Common myeloid progenitor, CD34-positive (primary cell): ENCODE data around the gene NTRK3.

Experiments
- CTCF ChIA-PET: fragments of 350-600 bp; sonication (Branson Sonifier 250); formaldehyde crosslinking; loops from one replicate; lab custom pipeline; 2021; ENCODE audit warnings: antibody characterized with exemption; lab: Charles Lee
- POLR2A ChIA-PET: fragments of 350-600 bp; sonication (Branson Sonifier 250); formaldehyde crosslinking; loops from one replicate; lab custom pipeline; 2021; ENCODE audit warnings: antibody characterized with exemption; lab: Charles Lee
- DNase-seq, 3 donors: peaks; one replicate each; pipeline versions ENCODE4 v3.0.0 to v3.0.0-alpha.2; 2013
- H3K27ac ChIP-seq, 2 experiments: 1 replicate in 1 of 2; 2 replicates in 1 of 2; pipeline ENCODE4 v1.7.0; 2013; ENCODE audit warnings: inconsistent platforms in 2 of 2, low read length in 2 of 2, mild to moderate bottlenecking in 2 of 2, low read depth in 1 of 2, moderate library complexity in 1 of 2; ENCODE audit not compliant: severe bottlenecking in 2 of 2, insufficient read depth in 1 of 2, poor library complexity in 1 of 2
- H3K27me3 ChIP-seq, 5 experiments: replicated peaks in 2 of 5; 1 replicate in 3 of 5; 2 replicates in 2 of 5; pipeline versions ENCODE4 v1.6.1 to v1.7.0; 2013; ENCODE audit warnings: low read length in 4 of 5, mild to moderate bottlenecking in 2 of 5, moderate library complexity in 2 of 5, inconsistent platforms in 1 of 5; ENCODE audit not compliant: insufficient read depth in 5 of 5, control insufficient read depth in 4 of 5
- H3K36me3 ChIP-seq, 4 experiments: 1 replicate in 2 of 4; 2 replicates in 2 of 4; pipeline versions ENCODE4 v1.6.1 to v1.7.0; 2013; ENCODE audit warnings: low read length in 3 of 4, control low read depth in 1 of 4, mild to moderate bottlenecking in 1 of 4; ENCODE audit not compliant: control insufficient read depth in 4 of 4, insufficient read depth in 4 of 4
- H3K4me1 ChIP-seq, 4 experiments: 1 replicate in 3 of 4; 2 replicates in 1 of 4; pipeline versions ENCODE4 v1.6.1 to v1.7.1; 2013; ENCODE audit warnings: low read length in 3 of 4, mild to moderate bottlenecking in 3 of 4, control low read depth in 1 of 4, inconsistent platforms in 1 of 4, moderate library complexity in 1 of 4; ENCODE audit not compliant: control insufficient read depth in 4 of 4, insufficient read depth in 4 of 4; ENCODE audit errors: control extremely low read depth in 1 of 4
- H3K4me3 ChIP-seq, 7 experiments: 1 replicate in 4 of 7; 2 replicates in 3 of 7; pipeline versions ENCODE4 v1.5.1 to v1.7.0; 2013; ENCODE audit warnings: mild to moderate bottlenecking in 7 of 7, low read length in 6 of 7, moderate library complexity in 6 of 7, inconsistent platforms in 2 of 7, low read depth in 2 of 7, control low read depth in 1 of 7; ENCODE audit not compliant: insufficient read depth in 4 of 7, control insufficient read depth in 1 of 7; ENCODE audit errors: extremely low read depth in 1 of 7
- H3K9me3 ChIP-seq, 5 experiments: 1 replicate in 4 of 5; 2 replicates in 1 of 5; pipeline versions ENCODE4 v1.6.1 to v1.7.1; 2013; ENCODE audit warnings: low read length in 4 of 5, mild to moderate bottlenecking in 2 of 5, inconsistent platforms in 1 of 5, low read depth in 1 of 5, moderate library complexity in 1 of 5; ENCODE audit not compliant: control insufficient read depth in 4 of 5, insufficient read depth in 2 of 5; ENCODE audit errors: control extremely low read depth in 1 of 5
- WGBS: methylation state at CpG from one replicate; pipeline ENCODE4 v1.1.5; 2013; ENCODE audit not compliant: insufficient coverage; 5-methylcytosine and 5-hydroxymethylcytosine counted together

Gene NTRK3

DNA sequence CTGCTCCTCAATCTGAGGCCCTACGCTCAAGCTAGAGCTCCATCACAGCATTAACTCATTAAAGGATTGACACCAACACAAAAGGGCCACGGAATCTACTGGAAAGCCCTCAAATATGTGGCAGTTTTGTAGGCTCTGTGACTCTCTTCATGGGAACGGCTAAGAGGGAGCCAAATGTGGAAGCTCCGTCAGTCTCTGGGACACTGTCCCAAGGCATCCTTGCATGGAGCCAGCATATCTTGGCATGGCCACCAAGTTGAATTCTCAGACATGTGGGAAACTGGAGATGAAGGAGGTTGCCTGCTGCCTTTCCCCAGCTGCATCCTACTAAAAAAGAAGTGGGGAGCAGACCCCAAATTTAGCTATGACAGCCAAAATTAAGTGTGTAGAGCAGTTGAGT, 296.9 kb downstream of the NTRK3 start:
- ChIA-PET POLR2A (no interaction called here), CTCF (no interaction called here)
- 97% methylated on average over 4 of the region's 4 CpGs for WGBS
- H3K36me3 ChIP-seq = no peaks in the 10 kb centered on the region
- H3K4me3 ChIP-seq = no peak overlapping the region
- H3K27me3 ChIP-seq = no peaks in the 10 kb centered on the region
- H3K4me1 ChIP-seq = peaks cover 0 to 20% (median 9%) of the 10 kb centered on the region in 4 experiments
- no peak overlapping the region for H3K27ac ChIP-seq
- no peak for DNase-seq
- H3K9me3 ChIP-seq = no peaks in the 10 kb centered on the region

GRCh38 chr15:87959080-87959479, 297.5 kb downstream of the NTRK3 start:
- CTCF ChIA-PET = no interaction called here
- POLR2A ChIA-PET = interaction anchor here (0.5 kb wide), 1 partner anchor 23 kb away, joined by 3 read pairs; no protein-coding TSS in a partner anchor
- DNase-seq = no peak
- over 99% methylated on average over 11 of the region's 11 CpGs for WGBS
- Histone ChIP-seq H3K9me3 (no peaks in the 10 kb centered on the region), H3K36me3 (no peaks in the 10 kb centered on the region), H3K4me3 (no peak overlapping the region), H3K4me1 (peaks cover 0 to 20% (median 9%) of the 10 kb centered on the region in 4 experiments), H3K27ac (no peak overlapping the region), H3K27me3 (no peaks in the 10 kb centered on the region)

- no peaks in the 10 kb centered on the region for H3K4me1 ChIP-seq
- no peak overlapping the region for H3K27ac ChIP-seq
- no peak for DNase-seq
- H3K27me3 ChIP-seq = no peaks in the 10 kb centered on the region
- POLR2A ChIA-PET = no interaction called here
- CTCF ChIA-PET = no interaction called here
- H3K9me3 ChIP-seq = no peaks in the 10 kb centered on the region
- no peak overlapping the region for H3K4me3 ChIP-seq
- WGBS = 94% methylated on average over 9 of the region's 10 CpGs
- no peaks in the 10 kb centered on the region for H3K36me3 ChIP-seq
Measured at GRCh38 chr15:87955284-87955909, 301.1 kb downstream of the NTRK3 start.

- POLR2A ChIA-PET = no interaction called here
- no peaks in the 10 kb centered on the region for H3K27me3 ChIP-seq
- CTCF ChIA-PET = interaction anchor here (1.4 kb wide), 1 partner anchor 11 kb away, joined by 3 read pairs; no protein-coding TSS in a partner anchor
- H3K27ac ChIP-seq = no peak overlapping the region
- H3K4me1 ChIP-seq = no peaks in the 10 kb centered on the region
- no peak overlapping the region for H3K4me3 ChIP-seq
- H3K9me3 ChIP-seq = no peaks in the 10 kb centered on the region
- WGBS = 92% methylated on average over 1 of the region's 2 CpGs
- H3K36me3 ChIP-seq = no peaks in the 10 kb centered on the region
- DNase-seq = no peak
Measured at GRCh38 chr15:87954793-87955192, 301.7 kb downstream of the NTRK3 start.

DNA sequence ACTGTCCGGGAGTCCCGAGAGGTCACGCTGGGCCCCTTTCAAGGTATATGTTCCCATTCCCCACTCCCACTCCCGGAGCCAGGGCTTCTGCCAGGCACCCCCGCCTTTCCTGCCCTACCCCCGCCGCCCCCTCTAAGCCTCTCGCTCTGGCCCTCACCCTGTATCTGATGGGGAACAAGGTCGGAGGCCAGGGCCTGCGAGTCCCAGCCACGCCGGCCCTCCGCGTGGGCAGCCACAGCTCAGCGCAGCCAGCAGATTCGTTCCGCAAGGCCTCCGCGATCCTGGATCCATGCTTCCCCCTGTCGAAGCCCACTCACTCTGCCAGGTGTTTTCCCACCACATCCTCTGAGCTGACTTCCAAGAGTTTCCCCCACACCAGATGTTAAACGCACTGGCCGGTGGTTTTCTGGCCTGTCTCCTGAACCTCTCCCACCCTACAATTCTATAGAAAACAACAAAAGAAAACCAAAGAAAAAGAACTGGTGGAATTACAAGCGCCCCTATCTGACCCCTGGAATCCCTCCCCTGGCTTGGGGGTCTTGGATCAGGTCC, 303.7 kb downstream of the NTRK3 start:
- no peaks in the 10 kb centered on the region for H3K27me3 ChIP-seq
- DNase-seq = no peak
- H3K27ac ChIP-seq = no peak overlapping the region
- no peaks in the 10 kb centered on the region for H3K9me3 ChIP-seq
- H3K4me1 ChIP-seq = no peaks in the 10 kb centered on the region
- CTCF ChIA-PET = interaction anchor here (2.8 kb wide), 1 partner anchor 9 kb away, joined by 10 read pairs; no protein-coding TSS in a partner anchor
- no peak overlapping the region for H3K4me3 ChIP-seq
- WGBS = 97% methylated on average over 20 of the region's 23 CpGs
- H3K36me3 ChIP-seq = no peaks in the 10 kb centered on the region
- POLR2A ChIA-PET = no interaction called here

DNA sequence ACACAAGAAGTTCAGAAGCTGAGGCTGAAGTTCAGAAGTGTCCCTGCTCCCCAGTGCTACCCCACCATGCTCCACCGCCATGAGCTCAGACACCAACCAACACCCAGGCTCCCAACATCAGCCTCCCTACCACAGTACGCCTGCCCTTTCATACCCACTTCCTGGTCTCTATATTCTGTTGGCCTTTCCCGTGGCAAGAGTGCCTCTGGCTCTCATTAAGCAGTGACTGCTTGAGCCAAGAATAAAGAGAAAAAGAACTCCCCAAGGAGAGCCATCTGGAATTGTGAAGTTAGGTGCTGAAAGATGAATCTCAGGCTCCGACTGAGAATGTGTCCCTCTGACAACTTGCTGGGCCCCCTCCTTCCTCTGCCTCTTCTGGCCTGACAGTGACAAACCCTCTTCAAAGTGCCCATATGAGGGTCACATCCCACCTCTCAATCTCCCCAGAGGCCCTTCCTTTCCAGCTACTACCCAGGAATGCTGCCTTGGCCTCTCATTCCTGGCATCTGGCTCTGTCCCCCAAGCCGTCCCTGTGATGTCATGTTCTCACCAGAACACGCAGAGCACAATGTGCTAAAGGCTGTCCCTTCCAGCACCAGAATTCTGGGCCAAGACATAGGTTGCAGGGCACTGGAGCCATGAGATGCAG, 306.8 kb downstream of the NTRK3 start:
- Histone ChIP-seq H3K4me1 (no peaks in the 10 kb centered on the region), H3K27me3 (no peaks in the 10 kb centered on the region), H3K36me3 (no peaks in the 10 kb centered on the region), H3K4me3 (no peak overlapping the region), H3K9me3 (no peaks in the 10 kb centered on the region), H3K27ac (no peak overlapping the region)
- ChIA-PET CTCF (no interaction called here), POLR2A (no interaction called here)
- DNase-seq = no peak
- 100% methylated on average over 3 of the region's 6 CpGs for WGBS

DNA sequence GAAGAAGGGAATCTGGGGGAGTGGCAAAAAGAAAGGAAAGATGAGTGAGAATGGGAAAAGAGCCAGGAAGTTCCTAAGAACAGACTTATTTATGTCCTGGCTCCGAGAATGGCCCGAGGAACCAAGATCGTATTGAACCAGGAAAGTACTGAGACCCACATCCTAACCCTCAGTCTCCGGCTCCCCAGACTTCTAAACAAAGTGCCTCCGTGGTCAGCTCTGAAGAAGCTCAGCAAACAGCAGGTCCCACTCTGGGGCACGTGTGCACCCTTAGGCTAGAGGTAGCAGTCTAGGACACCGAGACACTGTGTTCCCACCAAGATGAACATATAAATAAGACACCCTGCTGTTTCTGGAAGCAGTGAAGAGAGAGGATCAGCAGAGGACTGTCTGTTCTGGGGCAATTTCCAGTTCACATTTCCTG, 307.4 kb downstream of the NTRK3 start:
- H3K9me3 ChIP-seq = no peaks in the 10 kb centered on the region
- H3K4me3 ChIP-seq = no peak overlapping the region
- 96% methylated on average over 7 of the region's 7 CpGs for WGBS
- DNase-seq = no peak
- H3K27me3 ChIP-seq = no peaks in the 10 kb centered on the region
- no peaks in the 10 kb centered on the region for H3K4me1 ChIP-seq
- CTCF ChIA-PET = no interaction called here
- POLR2A ChIA-PET = no interaction called here
- H3K27ac ChIP-seq = no peak overlapping the region
- H3K36me3 ChIP-seq = no peaks in the 10 kb centered on the region
